Stimulated activated CD4-positive, alpha-beta T cell treated with anti-CD3 and anti-CD28 coated beads, Interleukin-1b, Interleukin-23, amount 100 ng/mL, for 48 hours (primary cell): ENCODE data around the gene FLRT2.

Experiments used
- DNase-seq: peaks from one replicate; pipeline ENCODE4 v3.0.0-alpha.2; 2020

Gene FLRT2

DNA sequence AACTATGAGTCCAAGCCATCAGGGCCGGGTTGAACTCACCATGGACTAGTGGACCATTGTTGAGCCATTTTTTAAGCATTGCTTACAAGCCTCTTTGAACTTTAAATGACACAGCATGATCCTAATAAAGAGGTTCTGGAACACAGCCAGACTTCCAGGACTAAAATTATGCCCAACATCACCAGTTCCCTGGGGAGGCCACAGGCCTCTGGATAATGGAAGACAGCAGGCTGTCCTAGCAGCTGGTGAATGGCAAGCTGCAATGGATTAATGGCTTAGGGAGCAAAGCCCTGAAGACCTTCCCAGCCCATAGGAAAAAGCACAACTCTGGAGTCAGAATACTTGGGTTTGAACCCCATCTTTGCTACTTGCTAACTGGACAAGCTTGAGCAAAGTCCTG lies 71.3 kb downstream of the FLRT2 start:
- DNase-seq = no peak

GRCh38 chr14:85601690-85602089 lies 71.7 kb downstream of the FLRT2 start:
- no peak for DNase-seq

DNA sequence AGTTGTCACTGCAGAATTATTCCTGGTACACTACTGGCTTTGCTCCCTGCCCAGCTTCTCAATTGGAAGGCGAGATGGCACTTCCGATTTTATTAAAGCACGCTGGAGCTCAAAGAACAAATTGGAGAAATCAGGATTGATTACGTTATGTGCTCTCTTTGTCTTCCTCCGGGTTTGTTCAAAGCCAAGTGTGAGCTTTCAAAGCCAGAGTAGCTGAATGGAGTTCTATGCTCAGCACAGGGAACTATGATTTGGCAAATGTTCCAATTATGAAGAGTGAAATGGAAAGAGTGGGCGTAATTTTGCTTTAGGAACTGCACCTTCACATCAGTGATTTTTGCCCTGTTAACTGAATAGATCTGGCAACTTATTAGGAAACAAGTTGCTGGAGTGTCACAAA lies 72.4 kb downstream of the FLRT2 start:
- DNase-seq = no peak

DNA sequence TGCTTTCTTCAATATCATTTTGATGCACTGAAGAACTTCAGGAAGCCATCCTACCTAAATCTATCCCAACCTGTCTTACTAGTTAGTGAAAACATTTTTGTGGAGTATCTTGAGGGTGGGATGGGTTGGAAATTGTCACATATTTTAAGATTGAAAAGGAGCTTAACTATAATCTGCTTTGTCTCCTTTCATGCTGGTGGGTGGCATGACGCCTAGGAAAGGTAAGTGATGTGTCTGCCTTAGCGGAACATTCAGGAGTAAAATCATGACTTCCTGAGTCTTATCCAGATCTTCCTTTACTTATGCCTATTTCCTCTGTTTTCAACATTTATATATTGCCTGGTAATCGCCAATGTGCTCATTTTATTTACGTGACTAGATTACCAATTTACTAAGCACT lies 74.1 kb downstream of the FLRT2 start:
- no peak for DNase-seq

- no peak for DNase-seq
Measured at GRCh38 chr14:85604714-85605113, 74.8 kb downstream of the FLRT2 start.

GRCh38 chr14:85607651-85608081 lies 77.7 kb downstream of the FLRT2 start:
- no peak for DNase-seq

- DNase-seq = no peak
Measured at GRCh38 chr14:85613496-85613895, 83.6 kb downstream of the FLRT2 start.

DNA sequence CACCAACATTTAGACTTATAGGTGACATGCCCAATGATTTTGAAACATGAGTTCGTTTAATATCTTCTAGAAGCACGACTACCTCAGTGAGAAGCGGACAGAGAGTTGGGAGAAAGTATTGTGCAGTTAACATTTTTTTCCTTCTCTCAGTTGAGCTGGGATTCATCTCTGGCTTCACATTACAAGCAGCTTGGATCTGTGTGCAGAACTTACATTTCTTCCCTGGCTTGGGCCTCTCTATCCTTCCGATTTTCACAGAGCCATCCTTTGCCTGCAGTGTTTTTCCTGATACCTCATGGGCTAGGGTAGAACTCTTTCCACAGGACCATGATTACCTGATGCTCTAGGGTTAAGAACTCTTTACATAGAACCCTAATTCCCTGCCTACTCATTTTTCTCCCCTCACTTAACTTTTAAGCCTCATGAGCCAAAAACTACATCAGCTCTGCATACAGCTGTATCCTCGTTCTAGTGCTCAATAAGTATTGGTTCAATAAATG lies 86.5 kb downstream of the FLRT2 start:
- DNase-seq = no peak

DNA sequence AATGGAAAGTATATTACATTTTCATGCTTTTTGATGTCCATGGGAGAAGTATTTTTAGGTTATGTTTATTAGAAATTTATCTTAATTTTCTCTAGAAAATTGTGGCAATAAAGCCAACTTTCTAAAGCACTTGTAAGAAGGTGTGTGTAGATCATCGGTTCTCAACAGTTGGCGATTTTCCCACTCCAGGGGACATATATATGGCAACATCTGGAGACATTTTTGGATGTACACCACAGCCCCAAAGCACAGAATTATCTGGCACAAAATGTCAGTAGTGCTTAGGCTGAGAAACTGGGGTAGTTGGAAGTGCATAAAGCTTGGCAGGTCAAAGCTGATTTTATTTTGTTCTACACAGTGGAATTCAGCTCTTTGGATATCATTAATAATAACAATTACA lies 86.9 kb downstream of the FLRT2 start:
- DNase-seq = no peak

- no peak for DNase-seq
Measured at GRCh38 chr14:85617791-85618190, 87.8 kb downstream of the FLRT2 start.

GRCh38 chr14:85618390-85618789 lies 88.4 kb downstream of the FLRT2 start:
- DNase-seq = no peak

DNA sequence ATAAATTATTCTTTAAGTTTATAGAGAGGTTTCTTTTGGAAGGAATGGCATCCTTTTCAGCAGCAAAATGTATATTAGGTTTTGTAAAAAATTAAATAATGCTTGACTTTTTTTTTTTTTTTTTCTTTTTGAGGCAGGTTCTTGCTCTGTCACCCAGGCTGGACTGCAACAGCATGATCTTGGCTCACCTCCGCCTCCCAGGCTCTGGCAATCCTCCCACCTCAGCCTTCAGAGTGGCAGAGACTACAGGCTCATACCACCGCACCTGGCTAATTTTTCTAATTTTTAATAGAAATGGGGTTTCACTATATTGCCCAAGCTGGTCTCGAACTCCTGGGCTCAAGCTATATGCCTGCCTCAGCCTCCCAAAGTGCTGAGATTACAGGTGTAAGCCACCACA lies 89.0 kb downstream of the FLRT2 start:
- DNase-seq = no peak

GRCh38 chr14:85619851-85620250 lies 89.9 kb downstream of the FLRT2 start:
- DNase-seq = no peak

DNA sequence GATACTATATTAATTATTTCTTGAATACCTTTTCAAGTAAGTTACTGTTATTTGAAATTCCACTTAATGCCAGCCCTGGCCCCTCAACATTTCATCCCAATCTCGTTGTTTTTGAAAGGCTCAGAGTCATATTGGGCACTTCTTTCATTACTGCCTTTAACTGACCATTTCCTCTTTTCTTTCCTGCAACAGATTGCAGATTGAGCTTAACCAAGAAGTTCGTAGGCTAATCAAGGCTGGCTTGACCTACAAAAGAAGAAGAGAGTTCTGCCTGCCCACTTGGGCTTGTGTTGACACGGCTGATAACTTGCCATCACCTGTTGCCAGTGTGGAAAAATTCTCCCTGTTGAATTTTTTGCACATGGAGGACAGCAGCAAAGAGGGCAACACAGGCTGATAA lies 91.0 kb downstream of the FLRT2 start:
- DNase-seq = no peak

DNA sequence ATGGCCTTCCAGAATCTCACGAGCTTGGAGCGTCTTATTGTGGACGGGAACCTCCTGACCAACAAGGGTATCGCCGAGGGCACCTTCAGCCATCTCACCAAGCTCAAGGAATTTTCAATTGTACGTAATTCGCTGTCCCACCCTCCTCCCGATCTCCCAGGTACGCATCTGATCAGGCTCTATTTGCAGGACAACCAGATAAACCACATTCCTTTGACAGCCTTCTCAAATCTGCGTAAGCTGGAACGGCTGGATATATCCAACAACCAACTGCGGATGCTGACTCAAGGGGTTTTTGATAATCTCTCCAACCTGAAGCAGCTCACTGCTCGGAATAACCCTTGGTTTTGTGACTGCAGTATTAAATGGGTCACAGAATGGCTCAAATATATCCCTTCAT lies 92.2 kb downstream of the FLRT2 start:
- DNase-seq = no peak

GRCh38 chr14:85622986-85623685 lies 93.2 kb downstream of the FLRT2 start:
- DNase-seq = no peak

DNA sequence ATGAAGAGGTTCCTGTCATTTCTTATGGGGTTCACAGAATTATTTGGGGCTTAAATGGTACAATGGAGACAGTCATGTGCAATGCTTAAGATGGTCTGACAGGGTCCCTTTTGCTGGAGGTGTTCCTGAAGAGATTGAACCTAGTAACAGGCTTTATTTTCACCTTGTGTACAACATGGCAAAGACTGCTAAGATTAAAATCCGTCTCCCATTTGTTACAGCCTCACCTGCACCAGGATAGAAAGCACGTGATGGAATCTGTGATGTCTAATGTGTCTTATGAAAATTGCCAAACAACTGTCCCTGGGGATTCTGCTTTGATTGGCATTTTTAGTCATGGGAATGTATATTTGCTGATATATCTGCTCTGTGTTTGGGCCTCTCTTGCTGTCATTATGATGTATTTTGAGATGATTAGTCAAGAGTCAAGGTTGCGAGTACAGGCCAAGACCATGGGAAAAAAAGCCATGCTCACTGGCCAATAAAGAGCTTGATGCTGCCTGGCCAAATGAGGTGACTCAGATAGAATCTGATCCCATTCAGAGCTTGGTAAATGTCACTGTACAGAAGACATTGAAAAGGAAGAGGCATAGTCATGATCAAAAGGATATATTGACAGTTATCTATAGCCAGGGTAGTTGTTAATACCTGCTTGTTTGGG lies 96.1 kb downstream of the FLRT2 start:
- DNase-seq = no peak

DNA sequence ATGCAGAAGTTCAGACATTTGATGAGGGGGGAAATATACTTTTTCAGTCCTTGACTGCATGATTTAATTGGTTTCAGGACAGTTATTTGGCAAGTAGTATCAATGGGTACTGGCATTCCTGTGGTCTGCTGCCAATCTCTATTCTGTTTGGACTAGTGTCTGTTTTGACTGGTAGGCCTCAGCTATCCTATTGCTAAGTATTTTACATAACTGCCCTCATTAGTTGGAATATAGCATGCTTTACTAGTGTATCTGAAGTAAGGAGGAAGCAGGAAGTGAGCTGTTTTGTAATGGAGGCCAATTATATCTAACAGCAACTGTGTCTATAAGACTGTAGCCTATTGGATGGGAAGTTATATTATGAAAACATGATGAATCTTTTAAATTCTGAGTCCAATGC lies 104.3 kb downstream of the FLRT2 start:
- DNase-seq = no peak

DNA sequence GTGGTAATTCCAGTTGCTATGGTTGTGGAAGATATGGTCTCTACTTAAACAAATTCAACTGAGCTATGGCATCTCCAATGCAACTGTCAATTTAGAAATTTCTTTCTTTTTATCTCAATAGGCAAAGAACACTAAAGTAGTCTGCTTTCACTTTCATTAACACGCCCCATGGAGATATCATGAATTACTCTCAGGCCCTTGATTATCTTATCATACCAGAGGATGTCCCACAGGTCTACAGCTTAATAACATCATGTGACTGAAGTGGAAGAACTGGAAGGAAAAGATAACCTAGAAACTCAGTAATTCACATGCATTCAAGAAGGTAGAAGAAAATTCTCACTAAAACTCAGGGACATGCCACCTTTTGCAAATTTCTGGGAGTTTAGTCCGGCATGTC lies 114.3 kb downstream of the FLRT2 start:
- DNase-seq = no peak

DNA sequence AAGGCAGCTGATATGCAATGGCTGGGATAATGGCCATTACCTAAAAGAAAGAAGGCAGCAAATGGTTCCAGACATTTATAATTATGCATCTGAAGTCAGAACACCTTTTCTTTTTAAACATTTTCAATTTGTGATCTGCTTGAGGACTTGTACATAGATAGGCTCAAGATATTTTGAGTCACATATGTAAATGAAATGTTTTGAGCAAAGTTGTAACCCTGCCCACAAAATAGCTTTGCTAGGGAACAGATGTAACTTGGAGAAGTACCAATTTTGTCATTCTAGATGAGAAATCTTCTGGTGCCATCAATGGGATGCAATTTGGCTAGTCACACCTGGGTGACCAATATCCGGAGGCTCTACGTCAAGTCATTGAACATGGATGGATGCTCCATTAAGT lies 123.1 kb downstream of the FLRT2 start:
- no peak for DNase-seq

GRCh38 chr14:85660243-85660922 lies 130.4 kb downstream of the FLRT2 start:
- DNase-seq = no peak

- DNase-seq = no peak
Measured at GRCh38 chr14:85662096-85662495, 132.2 kb downstream of the FLRT2 start.

DNA sequence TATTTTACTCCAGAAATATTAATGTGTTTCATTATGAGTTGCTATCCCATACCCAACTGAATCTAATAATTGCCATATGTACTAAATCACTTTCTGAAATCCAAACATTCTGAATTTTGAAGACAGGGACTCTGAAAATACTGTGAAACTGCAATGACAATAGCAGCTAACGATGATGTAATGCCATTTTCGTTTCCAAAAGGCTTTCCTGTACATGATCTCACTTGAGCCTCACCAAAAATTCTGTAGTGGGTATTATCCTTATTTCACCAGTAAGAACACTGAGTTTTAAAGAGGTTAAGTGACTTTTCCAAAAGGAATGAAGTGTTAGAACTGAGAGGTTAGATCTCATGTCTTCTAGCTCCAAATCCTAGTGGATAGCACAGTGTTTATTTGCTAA lies 133.3 kb downstream of the FLRT2 start:
- DNase-seq = no peak

DNA sequence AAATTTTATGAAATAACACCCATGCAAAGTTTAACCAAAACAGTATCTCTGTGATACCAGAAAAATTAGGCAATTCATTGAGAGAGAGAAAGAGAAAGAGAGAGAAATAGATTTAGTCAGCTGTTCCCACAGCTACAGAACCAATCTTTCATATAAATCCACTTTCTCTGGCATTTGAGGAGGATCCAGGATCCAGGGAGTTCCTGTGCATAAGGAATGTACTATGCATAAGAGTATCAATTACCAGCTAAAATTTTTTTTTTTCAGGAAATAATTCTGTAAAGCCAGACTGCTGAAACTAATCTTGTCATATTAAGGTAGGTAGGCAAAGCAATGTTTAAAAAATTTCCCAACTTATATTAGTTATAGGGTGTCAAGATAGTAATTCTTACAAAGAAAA lies 133.7 kb downstream of the FLRT2 start:
- no peak for DNase-seq
